GM19468 (cell line): ENCODE data around the gene USP5.

Experiments used
- ATAC-seq: cut with Tn5 transposase; IDR thresholded peaks from one replicate; pipeline ENCODE4 v1.9.1; 2021; ENCODE audit warnings: mild to moderate bottlenecking, moderate library complexity, moderate number of reproducible peaks; ENCODE audit not compliant: unreplicated experiment; ENCODE audit errors: extremely low read depth

Gene USP5, protein sequence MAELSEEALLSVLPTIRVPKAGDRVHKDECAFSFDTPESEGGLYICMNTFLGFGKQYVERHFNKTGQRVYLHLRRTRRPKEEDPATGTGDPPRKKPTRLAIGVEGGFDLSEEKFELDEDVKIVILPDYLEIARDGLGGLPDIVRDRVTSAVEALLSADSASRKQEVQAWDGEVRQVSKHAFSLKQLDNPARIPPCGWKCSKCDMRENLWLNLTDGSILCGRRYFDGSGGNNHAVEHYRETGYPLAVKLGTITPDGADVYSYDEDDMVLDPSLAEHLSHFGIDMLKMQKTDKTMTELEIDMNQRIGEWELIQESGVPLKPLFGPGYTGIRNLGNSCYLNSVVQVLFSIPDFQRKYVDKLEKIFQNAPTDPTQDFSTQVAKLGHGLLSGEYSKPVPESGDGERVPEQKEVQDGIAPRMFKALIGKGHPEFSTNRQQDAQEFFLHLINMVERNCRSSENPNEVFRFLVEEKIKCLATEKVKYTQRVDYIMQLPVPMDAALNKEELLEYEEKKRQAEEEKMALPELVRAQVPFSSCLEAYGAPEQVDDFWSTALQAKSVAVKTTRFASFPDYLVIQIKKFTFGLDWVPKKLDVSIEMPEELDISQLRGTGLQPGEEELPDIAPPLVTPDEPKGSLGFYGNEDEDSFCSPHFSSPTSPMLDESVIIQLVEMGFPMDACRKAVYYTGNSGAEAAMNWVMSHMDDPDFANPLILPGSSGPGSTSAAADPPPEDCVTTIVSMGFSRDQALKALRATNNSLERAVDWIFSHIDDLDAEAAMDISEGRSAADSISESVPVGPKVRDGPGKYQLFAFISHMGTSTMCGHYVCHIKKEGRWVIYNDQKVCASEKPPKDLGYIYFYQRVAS

GRCh38 chr12:6851921-6852650, at the start of gene USP5:
Gene USP5 (plus strand): TSS chr12:6852150. CDS start chr12:6852180, 30 bp downstream.
- ATAC-seq, result peak; percentile 82

- ATAC-seq, result no peak
Measured at GRCh38 chr12:6807170-6807569, 44.8 kb upstream of the USP5 start.

GRCh38 chr12:6809056-6809455, 42.9 kb upstream of the USP5 start:
- ATAC-seq, result no peak

DNA sequence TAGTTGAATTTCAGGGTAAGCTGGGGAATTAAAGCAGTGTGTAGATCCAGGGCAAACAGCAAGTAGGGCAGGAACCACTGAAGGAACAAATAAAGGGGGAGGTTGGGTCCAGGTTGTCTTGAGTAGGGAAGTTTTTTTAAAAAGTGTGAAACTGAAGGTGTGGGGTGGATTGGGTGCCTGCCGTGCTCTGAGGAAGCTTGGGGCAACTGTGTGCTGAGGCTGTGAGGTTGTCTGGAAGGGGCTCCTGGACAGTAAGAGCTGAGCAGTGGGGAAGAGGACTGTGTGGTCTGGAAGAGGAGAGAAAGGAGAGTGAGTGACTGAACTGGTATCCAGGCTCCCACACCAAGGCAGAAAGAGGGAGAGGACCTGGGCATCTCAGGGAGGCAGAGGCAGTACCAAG, 41.2 kb upstream of the USP5 start:
- ATAC-seq, result no peak

DNA sequence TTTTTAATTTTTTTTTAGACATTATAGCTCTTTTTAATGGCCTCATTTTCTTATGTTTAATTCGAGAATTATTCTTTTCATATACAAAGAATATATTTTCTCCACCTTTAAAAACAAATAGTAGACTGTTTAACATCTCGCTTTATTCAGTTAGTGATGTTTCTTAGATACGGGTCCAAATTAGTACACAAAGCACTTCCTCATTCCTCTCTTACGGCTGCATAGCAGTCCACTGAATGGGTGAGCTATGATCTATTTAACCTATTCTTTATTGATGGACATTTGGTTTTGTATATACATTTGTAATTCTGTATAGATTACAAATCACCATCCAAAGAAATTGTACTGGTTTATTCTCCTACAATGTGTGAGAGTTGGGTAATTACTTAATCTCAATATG, 38.6 kb upstream of the USP5 start:
- ATAC-seq, result no peak

DNA sequence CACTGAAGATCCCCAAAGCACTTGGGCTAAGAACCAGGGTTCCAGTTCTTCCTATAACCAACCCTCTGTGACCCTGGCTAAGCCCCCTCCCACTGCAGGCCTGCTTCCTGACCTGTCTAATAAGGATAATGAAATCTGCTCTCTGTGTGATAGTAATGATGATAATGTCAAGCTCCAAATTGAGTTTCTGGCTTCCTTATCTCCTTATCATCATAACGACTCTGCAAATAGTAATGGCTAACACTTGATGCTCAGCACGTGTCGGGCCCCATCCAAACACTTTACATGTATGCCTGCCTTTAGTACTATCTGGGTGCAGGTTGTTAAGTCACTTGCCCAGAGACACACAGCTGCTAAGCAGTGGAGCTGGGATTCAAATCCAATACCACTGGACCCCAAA, 35.4 kb upstream of the USP5 start:
- no peak for ATAC-seq

- ATAC-seq, result no peak
Measured at GRCh38 chr12:6817098-6817497, 34.9 kb upstream of the USP5 start.

- ATAC-seq, result no peak
Measured at GRCh38 chr12:6817662-6818157, 34.2 kb upstream of the USP5 start.

- ATAC-seq, result no peak
Measured at GRCh38 chr12:6818222-6818621, 33.7 kb upstream of the USP5 start.

GRCh38 chr12:6818645-6819044, 33.3 kb upstream of the USP5 start:
- ATAC-seq, result no peak

GRCh38 chr12:6819106-6820030, 32.6 kb upstream of the USP5 start:
- no peak for ATAC-seq

- ATAC-seq, result no peak
Measured at GRCh38 chr12:6820166-6820565, 31.8 kb upstream of the USP5 start.

GRCh38 chr12:6821591-6822425, 30.1 kb upstream of the USP5 start, which contains the start of gene GPR162:
Gene GPR162 (plus strand): TSS chr12:6821821. CDS start chr12:6823899, 2,078 bp downstream.
- no peak for ATAC-seq

- ATAC-seq, result no peak
Measured at GRCh38 chr12:6822426-6823135, 29.4 kb upstream of the USP5 start.

- ATAC-seq, result no peak
Measured at GRCh38 chr12:6823182-6824084, 28.5 kb upstream of the USP5 start.

DNA sequence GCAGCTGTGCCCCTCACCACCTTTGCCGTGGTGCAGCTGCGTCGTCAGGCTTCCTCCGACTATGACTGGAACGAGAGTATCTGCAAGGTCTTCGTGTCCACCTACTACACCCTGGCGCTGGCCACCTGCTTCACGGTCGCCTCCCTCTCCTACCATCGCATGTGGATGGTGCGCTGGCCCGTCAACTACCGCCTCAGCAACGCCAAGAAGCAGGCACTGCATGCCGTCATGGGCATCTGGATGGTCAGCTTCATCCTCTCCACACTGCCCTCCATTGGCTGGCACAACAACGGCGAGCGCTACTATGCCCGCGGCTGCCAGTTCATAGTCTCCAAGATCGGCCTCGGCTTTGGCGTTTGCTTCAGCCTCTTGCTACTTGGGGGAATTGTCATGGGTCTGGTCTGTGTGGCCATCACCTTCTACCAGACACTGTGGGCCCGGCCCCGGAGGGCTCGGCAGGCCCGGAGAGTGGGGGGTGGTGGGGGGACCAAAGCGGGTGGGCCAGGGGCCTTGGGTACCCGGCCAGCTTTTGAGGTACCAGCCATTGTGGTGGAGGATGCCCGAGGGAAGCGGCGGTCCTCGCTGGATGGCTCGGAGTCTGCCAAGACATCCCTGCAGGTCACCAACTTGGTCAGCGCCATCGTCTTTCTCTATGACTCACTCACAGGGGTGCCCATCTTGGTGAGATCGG, 27.7 kb upstream of the USP5 start:
- no peak for ATAC-seq
